Omental fat pad (tissue), 4 donors: Measurements from ENCODE around the gene GDPD3. TPM values are rescaled to one million over a fixed set of nuclear protein-coding genes. Genes with fewer than 3 reads are reported as not detected.

ENCODE experiments used
- ATAC-seq: fragments of 150-250 bp; one replicate; pipeline ENCODE4 v1.9.1; 2016; ENCODE audit warnings: mild to moderate bottlenecking, moderate library complexity; ENCODE audit not compliant: low FRiP score
- DNase-seq: peaks from one replicate; pipeline ENCODE4 v3.0.0-alpha.2; 2019; ENCODE audit warnings: low spot score
- CTCF ChIP-seq, 3 donors: fragments of 450-650 bp; IDR thresholded peaks; one replicate each; pipeline ENCODE4 v1.5.1; 2016 to 2017; ENCODE audit warnings: antibody characterized with exemption in 3 of 3, mild to moderate bottlenecking in 3 of 3, moderate library complexity in 2 of 3
- total RNA-seq, 4 donors: library from RNA; depleted of rRNA; stranded (reverse); fragments of >200 nt; gene quantifications; one replicate each; pipeline ENCODE4 v1.1.0, GENCODE V29; 2016

The GDPD3 gene
- total RNA-seq, 4 donors from 2014 or later: 1.6 to 6.3 (median 2.8) TPM

DNA sequence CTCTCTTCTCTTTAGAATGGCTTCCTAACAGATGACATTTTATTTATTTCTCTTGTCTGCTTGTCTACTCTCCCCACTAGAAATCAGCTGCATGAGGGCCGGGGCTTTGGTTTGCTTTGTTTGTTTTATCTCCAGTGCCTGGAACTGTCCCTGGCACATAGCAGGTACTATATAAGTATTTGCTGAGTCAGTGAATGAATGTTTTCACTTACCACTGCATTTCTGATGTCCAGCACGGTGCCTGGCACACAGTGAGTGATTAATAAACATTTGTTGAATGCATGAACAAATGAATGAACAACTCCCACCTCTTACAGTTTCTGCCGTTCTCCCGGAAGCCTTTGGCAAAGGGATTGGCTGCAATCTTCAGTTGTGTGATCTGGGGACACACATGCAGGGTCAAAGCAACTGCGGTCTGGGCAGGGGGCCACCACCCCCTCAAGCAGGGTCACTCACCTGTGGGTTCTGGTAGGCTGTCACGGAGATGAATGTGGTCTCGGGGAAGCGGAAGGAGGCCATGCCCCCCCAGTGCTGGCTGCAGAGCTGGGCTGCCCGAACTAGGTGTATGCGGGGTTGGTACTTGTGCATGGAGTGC lies 25.0 kb downstream of the GDPD3 start:
- no peak for DNase-seq
- ATAC-seq: no peak
- TF ChIP-seq CTCF (IDR thresholded peaks at IDR 0.05): no peak

DNA sequence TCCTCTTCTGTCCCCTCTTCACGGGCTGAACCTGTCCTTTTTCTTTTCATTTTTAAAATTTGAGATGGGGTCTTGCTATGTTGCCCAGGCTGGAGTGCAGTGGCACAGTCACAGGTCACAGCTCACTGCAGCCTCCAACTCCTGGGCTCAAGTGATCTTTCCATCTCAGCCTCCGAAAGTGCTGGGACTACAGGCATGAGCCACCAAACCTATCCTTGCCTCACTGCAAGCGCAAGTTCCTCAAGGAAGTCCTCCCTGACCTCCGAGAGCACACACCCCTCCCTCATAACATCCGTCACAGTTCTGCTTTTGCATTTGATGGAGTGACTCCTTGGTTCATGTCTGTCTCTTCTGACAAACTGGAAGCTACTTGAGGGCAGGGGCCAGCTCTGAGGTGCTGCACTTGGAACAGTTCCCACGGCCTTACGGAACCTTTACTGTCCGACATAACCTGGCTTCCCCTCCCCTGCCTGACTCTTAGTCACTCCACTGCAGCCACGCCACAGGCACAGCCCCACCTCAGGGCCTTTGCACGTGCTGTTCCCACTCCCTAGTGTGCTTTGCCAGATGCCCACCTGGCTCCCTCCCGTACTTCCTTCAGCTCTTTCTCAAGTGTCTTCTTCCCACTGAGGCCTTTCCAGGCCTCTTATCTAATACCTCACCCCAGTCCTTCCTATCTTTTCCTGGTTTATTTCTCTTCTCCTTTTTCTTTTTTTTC lies 26.0 kb downstream of the GDPD3 start:
- ATAC-seq: no peak
- no peak for DNase-seq
- no peak for TF ChIP-seq CTCF (IDR thresholded peaks at IDR 0.05)

DNA sequence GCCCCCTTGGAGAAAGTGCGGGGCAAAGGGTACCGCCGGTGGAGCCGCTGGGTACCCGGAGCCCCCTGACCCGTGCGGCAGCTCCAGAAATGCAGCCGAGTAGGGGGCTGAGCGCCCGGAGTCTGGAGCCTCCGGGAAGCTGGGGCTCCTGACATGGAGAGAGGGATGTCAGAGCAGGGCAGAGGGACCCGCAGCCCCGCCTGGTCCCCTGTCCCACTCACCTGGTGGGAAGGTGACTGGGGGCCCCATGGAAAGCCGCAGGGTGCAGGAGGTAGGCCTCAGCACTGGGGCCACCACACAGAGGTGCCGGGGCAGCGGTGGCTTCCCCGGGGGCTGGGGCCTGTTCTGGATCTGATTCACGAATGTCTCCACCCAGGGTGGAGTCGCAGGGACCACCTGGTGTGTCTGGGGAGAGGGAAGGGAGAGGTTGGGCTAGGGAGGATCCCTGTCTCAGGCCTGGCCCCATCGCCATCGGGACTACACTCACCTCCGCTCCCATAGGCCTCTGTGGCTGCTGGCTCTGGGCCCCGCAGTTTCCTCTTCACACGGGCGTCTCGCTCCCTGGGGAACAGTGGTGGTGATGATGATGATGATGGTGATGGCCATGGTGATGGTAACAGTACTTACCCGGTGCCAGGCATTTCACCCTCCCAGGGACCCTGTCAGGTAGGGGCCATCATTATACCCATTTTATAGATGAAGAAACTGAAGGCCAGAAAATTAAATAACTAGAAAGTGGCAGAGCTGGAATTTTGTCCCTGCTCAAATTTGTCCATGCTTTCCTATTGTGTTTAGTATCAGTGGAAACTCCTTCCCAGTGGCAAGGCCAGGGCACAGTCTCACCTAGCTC lies 26.8 kb downstream of the GDPD3 start:
- TF ChIP-seq CTCF (IDR thresholded peaks at IDR 0.05): no peak
- no peak for DNase-seq
- no peak for ATAC-seq

GRCh38 chr16:30085820-30086219 lies 27.5 kb downstream of the GDPD3 start:
- TF ChIP-seq CTCF (IDR thresholded peaks at IDR 0.05): no peak
- ATAC-seq: no peak
- no peak for DNase-seq

- TF ChIP-seq CTCF (IDR thresholded peaks at IDR 0.05): no peak
- DNase-seq (no peak), ATAC-seq (no peak)
Measured at GRCh38 chr16:30085247-30085646, 28.1 kb downstream of the GDPD3 start.

GRCh38 chr16:30084816-30085159 lies 28.5 kb downstream of the GDPD3 start:
- no peak for TF ChIP-seq CTCF (IDR thresholded peaks at IDR 0.05)
- DNase-seq (no peak), ATAC-seq (no peak)
